ENCODE results near the gene PACRG.

DNA sequence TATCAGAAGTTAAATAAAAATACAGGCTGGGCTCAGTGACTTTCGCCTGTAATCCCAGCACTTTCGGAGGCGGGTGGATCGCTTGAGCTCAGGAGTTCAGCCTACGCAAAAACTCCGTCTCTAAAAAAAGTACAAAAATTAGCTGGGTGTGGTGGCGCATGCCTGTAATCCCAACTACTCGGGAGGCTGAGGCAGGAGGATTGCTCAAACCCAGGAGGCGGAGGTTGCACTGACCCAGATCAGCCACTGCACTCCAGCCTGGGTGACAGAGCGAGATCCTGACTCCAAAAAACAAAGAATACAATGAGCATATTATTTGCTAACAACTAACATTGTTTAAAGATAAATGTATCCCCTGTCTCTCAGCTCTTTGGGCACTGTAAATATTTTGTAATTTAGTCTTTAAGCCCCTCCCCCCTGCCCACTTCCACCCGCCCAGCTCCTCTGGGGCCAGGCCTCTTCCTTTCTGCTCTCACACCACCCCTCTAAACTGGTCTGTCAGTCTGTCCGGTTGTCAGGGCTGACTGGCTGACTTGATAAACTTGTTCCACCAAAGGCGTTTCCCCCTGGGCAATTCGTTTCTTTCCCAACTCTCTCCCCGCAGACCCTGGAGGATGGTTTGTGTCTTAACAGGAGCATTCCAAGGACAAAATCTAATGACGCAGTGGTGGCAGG lies 624.4 kb downstream of the PACRG start:
- TF ChIP-seq, protein P1, sequence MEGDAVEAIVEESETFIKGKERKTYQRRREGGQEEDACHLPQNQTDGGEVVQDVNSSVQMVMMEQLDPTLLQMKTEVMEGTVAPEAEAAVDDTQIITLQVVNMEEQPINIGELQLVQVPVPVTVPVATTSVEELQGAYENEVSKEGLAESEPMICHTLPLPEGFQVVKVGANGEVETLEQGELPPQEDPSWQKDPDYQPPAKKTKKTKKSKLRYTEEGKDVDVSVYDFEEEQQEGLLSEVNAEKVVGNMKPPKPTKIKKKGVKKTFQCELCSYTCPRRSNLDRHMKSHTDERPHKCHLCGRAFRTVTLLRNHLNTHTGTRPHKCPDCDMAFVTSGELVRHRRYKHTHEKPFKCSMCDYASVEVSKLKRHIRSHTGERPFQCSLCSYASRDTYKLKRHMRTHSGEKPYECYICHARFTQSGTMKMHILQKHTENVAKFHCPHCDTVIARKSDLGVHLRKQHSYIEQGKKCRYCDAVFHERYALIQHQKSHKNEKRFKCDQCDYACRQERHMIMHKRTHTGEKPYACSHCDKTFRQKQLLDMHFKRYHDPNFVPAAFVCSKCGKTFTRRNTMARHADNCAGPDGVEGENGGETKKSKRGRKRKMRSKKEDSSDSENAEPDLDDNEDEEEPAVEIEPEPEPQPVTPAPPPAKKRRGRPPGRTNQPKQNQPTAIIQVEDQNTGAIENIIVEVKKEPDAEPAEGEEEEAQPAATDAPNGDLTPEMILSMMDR (IDR thresholded peaks at IDR 0.05): no peak
- TF ChIP-seq POLR2A (IDR thresholded peaks at IDR 0.05): no peak
- TF ChIP-seq POLR2AphosphoS5 (IDR thresholded peaks at IDR 0.05): no peak
